ENCODE data around the gene TPBGL.

Gene TPBGL

DNA sequence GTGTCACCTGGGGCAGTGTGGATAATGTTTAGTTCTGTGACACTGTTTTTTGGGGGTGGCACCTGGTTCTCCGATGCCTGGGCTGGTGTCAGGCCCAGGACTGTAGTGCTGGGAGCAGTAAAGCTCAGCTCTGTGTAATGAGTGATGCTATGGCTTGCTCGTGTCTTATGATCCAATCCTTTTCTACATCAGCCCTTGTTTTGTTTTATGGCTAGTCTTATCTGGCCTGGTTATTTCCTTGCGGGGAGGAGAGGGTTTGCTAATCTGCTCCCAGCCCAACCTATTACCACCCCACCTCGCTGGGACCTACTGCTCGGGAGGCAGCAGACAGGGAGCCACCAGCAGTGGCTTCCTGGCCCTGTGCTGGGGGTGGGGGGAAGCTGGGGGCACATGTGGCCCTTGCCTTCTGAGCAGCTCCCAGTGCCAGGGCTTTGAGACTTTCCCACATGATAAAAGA, 35.0 kb upstream of the TPBGL start:
- no peak for DNase-seq (ENCODE audit: low read depth)
- no peak overlapping the region for H3K4me3 ChIP-seq (ENCODE audit: low read depth, low read length)
- TF ChIP-seq, protein P1, sequence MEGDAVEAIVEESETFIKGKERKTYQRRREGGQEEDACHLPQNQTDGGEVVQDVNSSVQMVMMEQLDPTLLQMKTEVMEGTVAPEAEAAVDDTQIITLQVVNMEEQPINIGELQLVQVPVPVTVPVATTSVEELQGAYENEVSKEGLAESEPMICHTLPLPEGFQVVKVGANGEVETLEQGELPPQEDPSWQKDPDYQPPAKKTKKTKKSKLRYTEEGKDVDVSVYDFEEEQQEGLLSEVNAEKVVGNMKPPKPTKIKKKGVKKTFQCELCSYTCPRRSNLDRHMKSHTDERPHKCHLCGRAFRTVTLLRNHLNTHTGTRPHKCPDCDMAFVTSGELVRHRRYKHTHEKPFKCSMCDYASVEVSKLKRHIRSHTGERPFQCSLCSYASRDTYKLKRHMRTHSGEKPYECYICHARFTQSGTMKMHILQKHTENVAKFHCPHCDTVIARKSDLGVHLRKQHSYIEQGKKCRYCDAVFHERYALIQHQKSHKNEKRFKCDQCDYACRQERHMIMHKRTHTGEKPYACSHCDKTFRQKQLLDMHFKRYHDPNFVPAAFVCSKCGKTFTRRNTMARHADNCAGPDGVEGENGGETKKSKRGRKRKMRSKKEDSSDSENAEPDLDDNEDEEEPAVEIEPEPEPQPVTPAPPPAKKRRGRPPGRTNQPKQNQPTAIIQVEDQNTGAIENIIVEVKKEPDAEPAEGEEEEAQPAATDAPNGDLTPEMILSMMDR (IDR thresholded peaks at IDR 0.05; ENCODE audit: low read depth, low read length, missing control alignments), result no peak

DNA sequence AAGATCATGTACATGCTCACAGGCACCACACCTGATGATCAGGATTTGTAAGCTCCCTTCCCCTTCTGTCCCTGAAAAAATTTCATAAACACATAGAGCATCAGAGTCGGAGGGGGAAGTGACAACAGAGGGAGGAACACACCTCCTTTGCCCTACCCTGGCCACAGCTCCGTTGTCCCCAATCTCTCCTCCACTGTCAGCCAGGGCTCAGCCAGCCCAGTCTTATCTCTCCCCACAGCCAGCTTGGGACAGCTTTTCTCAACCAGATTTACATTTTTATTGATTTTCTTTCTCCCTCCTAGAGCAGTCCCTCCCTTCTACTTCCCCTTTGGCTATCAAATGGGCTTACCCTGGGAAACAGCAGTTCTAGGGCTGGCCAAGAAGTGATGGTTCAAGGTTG, 32.1 kb upstream of the TPBGL start:
- DNase-seq (ENCODE audit: low read depth), result no peak
- TF ChIP-seq, protein P1 (IDR thresholded peaks at IDR 0.05; ENCODE audit: low read depth, low read length, missing control alignments), result no peak
- H3K4me3 ChIP-seq (ENCODE audit: low read depth, low read length), result no peak overlapping the region

DNA sequence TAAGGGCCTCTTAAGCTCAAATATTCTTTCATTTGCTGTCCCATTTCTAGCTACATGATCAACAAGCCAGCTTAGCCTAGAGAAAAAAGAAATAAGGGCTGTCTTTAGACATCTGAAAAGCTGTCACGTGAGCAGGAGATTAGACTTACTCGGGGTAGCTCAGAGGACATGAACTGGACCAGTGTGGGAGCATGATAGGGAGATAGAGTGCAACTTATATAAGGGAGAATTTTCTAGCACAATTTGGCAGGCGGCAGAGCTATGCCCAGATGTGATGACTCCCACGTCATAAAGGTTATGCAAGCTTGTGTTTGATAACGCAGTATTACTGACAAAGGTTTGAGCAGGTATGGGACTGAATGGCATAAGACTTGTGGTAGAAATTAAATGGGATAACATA, 28.2 kb upstream of the TPBGL start:
- H3K4me3 ChIP-seq (ENCODE audit: low read depth, low read length), result no peak overlapping the region
- no peak for DNase-seq (ENCODE audit: low read depth)
- TF ChIP-seq, protein P1 (IDR thresholded peaks at IDR 0.05; ENCODE audit: low read depth, low read length, missing control alignments), result no peak

DNA sequence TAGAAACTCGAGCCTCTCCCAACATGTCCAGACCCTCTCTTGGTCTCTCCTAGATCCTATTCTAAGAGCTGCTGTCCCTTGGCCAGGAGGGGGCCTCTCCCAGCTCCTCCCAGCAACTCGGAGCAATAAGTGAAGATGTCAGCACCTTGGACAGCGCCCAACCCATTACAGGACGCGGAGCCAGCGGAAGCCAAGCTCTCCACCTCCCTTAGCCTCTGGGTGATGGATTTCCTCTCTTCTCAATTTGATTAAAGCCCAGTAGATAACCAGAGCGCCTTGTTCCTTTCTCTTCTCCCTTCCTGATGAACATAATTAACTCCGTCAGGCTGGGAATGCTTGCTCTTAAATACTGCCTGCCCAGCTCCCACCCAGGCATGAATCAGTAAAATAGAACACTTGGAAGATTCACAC, 26.2 kb upstream of the TPBGL start:
- DNase-seq (ENCODE audit: low read depth), result peak; percentile 5
- TF ChIP-seq, protein P1 (IDR thresholded peaks at IDR 0.05; ENCODE audit: low read depth, low read length, missing control alignments), result no peak
- no peak overlapping the region for H3K4me3 ChIP-seq (ENCODE audit: low read depth, low read length)

DNA sequence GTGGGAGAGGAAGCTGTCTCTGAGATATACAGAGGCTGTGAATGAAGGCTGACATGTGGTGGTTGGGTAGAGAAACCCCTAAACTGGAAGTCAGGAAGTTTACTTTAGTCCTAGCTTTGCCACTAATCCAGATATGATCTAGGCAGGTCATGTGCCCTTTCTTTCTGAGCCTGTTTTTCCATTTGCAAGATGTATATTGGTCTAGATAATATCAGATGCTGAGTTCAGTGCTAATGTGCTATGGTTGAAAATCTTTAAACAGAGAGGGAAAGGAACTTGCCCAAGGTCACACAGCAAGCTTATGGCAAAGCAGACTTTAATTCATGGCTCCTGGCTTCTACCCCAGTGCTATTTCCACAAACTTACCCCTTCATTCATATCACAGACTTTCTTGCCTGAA, 25.7 kb upstream of the TPBGL start:
- no peak for DNase-seq (ENCODE audit: low read depth)
- TF ChIP-seq, protein P1 (IDR thresholded peaks at IDR 0.05; ENCODE audit: low read depth, low read length, missing control alignments), result no peak
- no peak overlapping the region for H3K4me3 ChIP-seq (ENCODE audit: low read depth, low read length)

DNA sequence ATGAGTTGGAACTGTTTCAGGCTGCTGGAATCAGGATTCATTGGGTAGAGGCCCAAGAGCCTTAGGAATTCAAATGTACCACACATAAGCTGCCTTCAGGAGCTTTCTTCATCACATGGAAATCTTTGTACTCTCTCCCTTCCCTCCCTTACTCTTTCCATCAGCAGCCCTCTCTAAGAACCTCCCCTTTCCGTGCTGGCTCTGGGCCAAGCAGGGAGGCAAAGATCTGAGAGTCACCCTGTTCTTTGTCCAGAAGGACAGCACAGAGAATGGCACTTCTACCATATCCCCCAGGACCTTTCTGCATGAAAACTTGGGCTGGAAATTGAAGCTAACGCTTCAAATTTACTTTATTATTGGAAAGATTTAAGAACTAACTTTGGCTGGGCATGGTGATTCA, 20.7 kb upstream of the TPBGL start:
- TF ChIP-seq, protein P1 (IDR thresholded peaks at IDR 0.05; ENCODE audit: low read depth, low read length, missing control alignments), result no peak
- DNase-seq (ENCODE audit: low read depth), result no peak

DNA sequence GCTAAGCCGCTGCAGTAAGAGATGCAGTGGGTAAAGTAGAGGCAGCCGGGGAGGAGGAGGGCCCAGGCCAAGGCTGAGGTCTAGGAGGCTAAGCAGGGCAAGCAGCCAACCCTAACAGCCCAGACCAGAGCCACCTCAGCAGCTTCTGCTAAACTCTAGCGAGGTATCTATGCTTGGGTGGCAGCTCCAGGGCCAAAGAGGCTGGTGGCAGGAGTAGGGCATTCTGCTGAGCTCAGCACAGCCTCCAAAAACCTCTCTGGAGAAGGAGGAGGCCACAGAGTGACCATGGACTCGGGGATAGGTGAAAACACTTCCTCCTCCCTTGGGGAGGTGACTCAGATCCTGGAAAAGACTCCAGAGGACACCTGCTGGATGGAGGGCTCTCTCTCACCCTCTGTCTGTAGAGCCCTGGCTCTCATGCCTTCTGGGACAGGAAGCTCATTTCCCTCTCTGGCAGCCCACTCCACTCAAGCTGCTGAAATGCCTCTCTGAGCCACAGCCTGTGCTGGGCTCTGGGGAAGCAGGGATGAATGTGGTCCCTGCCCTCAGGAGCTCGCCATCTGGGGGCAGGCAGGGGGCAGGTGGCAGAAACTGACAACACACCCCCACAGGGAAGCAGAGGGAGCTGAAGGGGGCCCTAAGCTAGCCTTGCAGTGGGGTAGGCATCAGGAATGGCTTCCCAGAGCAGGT, 16.5 kb upstream of the TPBGL start:
- TF ChIP-seq, protein P1 (IDR thresholded peaks at IDR 0.05; ENCODE audit: low read depth, low read length, missing control alignments), result no peak
- H3K4me3 ChIP-seq (ENCODE audit: low read depth, low read length), result no peak overlapping the region
- no peak for DNase-seq (ENCODE audit: low read depth)

More for the DNA sequence above, 20.7 kb upstream of the TPBGL start:
- H3K4me3 ChIP-seq (ENCODE audit: low read depth, low read length), result no peak overlapping the region

Data from GM12864 (cell line).